HUES64 (cell line): Measurements from ENCODE around the gene CRB1.
"Not testable (repeated sequence)": the region's sequence is repeated elsewhere in the genome, so short reads cannot be mapped to it uniquely, and the experiment has no call there.

Experiments used
- H3K27ac ChIP-seq: 2 replicates; pipeline ENCODE4 v1.7.0; 2013; ENCODE audit warnings: low read depth, low read length, inconsistent platforms
- H3K27me3 ChIP-seq: 2 replicates; pipeline ENCODE4 v1.6.1; 2013; ENCODE audit warnings: mild to moderate bottlenecking, low read length; ENCODE audit not compliant: insufficient read depth
- H3K36me3 ChIP-seq: 2 replicates; pipeline ENCODE4 v1.6.1; 2013; ENCODE audit warnings: mild to moderate bottlenecking, low read length; ENCODE audit not compliant: insufficient read depth
- H3K4me1 ChIP-seq: 2 replicates; pipeline ENCODE4 v1.6.1; 2013; ENCODE audit warnings: mild to moderate bottlenecking, low read length, moderate library complexity; ENCODE audit not compliant: insufficient read depth
- H3K4me3 ChIP-seq: 2 replicates; pipeline ENCODE4 v1.5.1; 2013; ENCODE audit warnings: mild to moderate bottlenecking, low read length, moderate library complexity
- H3K9ac ChIP-seq: 2 replicates; pipeline ENCODE4 v1.6.1; 2013; ENCODE audit warnings: mild to moderate bottlenecking, low read depth, low read length
- H3K9me3 ChIP-seq: 2 replicates; pipeline ENCODE4 v1.6.1; 2013; ENCODE audit warnings: low read depth, low read length; ENCODE audit not compliant: insufficient read depth
- WGBS: fragments of 150-250, 120-280 bp; methylation state at CpG from one replicate; pipeline ENCODE4 v1.1.7; 2013; ENCODE audit warnings: missing lambda C conversion rate; 5-methylcytosine and 5-hydroxymethylcytosine counted together

The CRB1 gene

DNA sequence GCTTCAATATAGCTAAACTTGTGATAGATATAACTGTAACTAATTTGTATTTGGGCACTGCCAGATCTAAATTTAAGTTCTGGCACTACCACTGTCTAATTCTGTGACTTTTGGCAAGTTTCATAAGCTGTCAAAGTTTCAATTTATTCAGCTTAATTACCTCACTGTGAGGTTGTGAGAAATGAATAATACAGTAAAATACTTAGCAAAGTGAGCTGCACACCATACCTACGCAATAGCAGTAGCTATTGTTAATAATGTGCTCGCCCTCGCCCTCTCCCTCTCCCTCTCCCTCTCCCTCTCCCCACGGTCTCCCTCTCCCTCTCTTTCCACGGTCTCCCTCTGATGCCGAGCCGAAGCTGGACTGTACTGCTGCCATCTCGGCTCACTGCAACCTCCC, 136.7 kb downstream of the CRB1 start:
- not testable (repeated sequence) for H3K9ac ChIP-seq, H3K4me1 ChIP-seq, H3K9me3 ChIP-seq, H3K27me3 ChIP-seq, H3K27ac ChIP-seq, H3K4me3 ChIP-seq, H3K36me3 ChIP-seq
- 100% methylated on average over 3 of the region's 8 CpGs for WGBS

GRCh38 chr1:197405614-197406013, 137.6 kb downstream of the CRB1 start:
- H3K4me3 ChIP-seq, H3K4me1 ChIP-seq, H3K9me3 ChIP-seq, H3K27ac ChIP-seq, H3K27me3 ChIP-seq, H3K9ac ChIP-seq, H3K36me3 ChIP-seq: not testable (repeated sequence)
- WGBS = 95% methylated on average over 15 of the region's 28 CpGs

DNA sequence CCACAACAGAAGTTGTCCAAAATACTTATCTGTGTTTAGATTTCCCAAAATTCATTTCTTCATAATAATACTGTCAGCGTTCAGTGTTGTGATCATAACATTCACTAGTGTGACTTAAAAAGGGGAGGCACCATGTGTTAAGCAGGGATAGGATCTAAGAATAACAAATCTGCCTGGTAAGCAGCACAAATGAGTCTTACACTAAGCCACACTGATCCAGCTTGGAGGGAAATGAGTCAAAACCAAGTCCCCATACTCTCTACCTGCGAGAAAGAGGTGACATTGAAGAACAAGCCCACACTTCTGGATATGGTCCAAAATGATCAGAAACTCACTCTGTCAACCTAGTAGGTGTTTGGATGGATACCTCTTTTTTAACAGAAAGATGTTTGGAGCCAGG, 145.5 kb downstream of the CRB1 start:
- no peaks in the 10 kb centered on the region for H3K9me3 ChIP-seq
- H3K27me3 ChIP-seq = no peaks in the 10 kb centered on the region
- H3K9ac ChIP-seq = no peak overlapping the region
- no peak overlapping the region for H3K4me3 ChIP-seq
- no peaks in the 10 kb centered on the region for H3K36me3 ChIP-seq
- no peaks in the 10 kb centered on the region for H3K4me1 ChIP-seq
- H3K27ac ChIP-seq = no peak overlapping the region
- 100% methylated on average over 2 of the region's 2 CpGs for WGBS

GRCh38 chr1:197415221-197415620, 147.2 kb downstream of the CRB1 start:
- WGBS = 98% methylated on average over 3 of the region's 3 CpGs
- Histone ChIP-seq H3K4me1 (no peaks in the 10 kb centered on the region), H3K9me3 (no peaks in the 10 kb centered on the region), H3K36me3 (no peaks in the 10 kb centered on the region), H3K27me3 (no peaks in the 10 kb centered on the region), H3K9ac (no peak overlapping the region), H3K4me3 (no peak overlapping the region), H3K27ac (no peak overlapping the region)

GRCh38 chr1:197418693-197419092, 150.6 kb downstream of the CRB1 start:
- no peak overlapping the region for H3K4me3 ChIP-seq
- H3K4me1 ChIP-seq = no peaks in the 10 kb centered on the region
- WGBS = 100% methylated on average over 1 of the region's 1 CpG
- H3K36me3 ChIP-seq = no peaks in the 10 kb centered on the region
- no peak overlapping the region for H3K9ac ChIP-seq
- no peak overlapping the region for H3K27ac ChIP-seq
- H3K27me3 ChIP-seq = no peaks in the 10 kb centered on the region
- no peaks in the 10 kb centered on the region for H3K9me3 ChIP-seq

GRCh38 chr1:197422993-197423392, 154.9 kb downstream of the CRB1 start:
- WGBS = 95% methylated on average over 1 of the region's 1 CpG
- no peaks in the 10 kb centered on the region for H3K36me3 ChIP-seq
- H3K9me3 ChIP-seq = no peaks in the 10 kb centered on the region
- H3K4me3 ChIP-seq = no peak overlapping the region
- H3K9ac ChIP-seq = no peak overlapping the region
- no peak overlapping the region for H3K27ac ChIP-seq
- H3K4me1 ChIP-seq = no peaks in the 10 kb centered on the region
- H3K27me3 ChIP-seq = no peaks in the 10 kb centered on the region

DNA sequence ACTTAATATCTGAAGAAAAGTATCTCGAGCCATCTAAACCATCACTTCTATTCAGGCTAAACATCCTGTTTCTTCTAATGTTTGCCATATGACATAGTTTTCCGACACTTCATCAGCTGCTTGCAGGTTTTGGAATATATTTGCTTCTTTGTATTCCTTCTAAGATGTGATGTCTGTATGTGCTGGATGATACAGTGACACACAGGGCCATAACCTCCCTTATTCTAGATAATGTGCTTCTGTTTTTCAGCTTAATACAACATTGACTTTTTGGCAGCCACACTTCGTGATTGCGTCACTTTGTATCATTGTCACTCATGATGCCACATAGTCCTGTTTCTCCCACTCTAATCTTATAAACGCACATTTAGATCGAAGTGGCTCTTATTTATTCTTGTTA, 156.3 kb downstream of the CRB1 start:
- Histone ChIP-seq H3K36me3 (no peaks in the 10 kb centered on the region), H3K4me1 (no peaks in the 10 kb centered on the region; the same call in 1 of the 2 replicates), H3K27me3 (no peaks in the 10 kb centered on the region), H3K9ac (no peak overlapping the region), H3K9me3 (no peaks in the 10 kb centered on the region), H3K27ac (no peak overlapping the region), H3K4me3 (no peak overlapping the region)
- WGBS = 92% methylated on average over 6 of the region's 6 CpGs

DNA sequence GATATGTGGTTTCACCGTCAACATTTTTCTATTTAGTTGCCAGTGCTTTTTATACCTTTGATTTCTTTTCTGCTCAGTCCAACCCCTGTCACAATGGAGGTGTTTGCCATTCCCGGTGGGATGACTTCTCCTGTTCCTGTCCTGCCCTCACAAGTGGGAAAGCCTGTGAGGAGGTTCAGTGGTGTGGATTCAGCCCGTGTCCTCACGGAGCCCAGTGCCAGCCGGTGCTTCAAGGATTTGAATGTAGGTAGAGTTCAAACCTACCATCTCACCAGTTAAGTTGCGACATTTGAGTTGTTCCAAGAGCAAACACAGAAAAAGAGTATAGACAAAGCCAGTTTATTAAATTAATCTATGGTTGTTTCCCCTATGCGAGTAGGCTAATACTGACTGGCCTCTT, 161.3 kb downstream of the CRB1 start:
- WGBS = 96% methylated on average over 4 of the region's 7 CpGs
- H3K9ac ChIP-seq = no peak overlapping the region
- no peaks in the 10 kb centered on the region for H3K9me3 ChIP-seq
- H3K4me3 ChIP-seq = no peak overlapping the region
- no peaks in the 10 kb centered on the region for H3K27me3 ChIP-seq
- no peaks in the 10 kb centered on the region; the same call in 1 of the 2 replicates for H3K4me1 ChIP-seq
- no peaks in the 10 kb centered on the region for H3K36me3 ChIP-seq
- H3K27ac ChIP-seq = no peak overlapping the region

DNA sequence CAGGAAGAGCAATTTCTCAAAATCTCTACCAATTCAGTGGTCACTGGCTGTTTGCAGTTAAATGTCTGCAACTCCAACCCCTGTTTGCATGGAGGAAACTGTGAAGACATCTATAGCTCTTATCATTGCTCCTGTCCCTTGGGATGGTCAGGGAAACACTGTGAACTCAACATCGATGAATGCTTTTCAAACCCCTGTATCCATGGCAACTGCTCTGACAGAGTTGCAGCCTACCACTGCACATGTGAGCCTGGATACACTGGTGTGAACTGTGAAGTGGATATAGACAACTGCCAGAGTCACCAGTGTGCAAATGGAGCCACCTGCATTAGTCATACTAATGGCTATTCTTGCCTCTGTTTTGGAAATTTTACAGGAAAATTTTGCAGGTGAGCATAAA, 167.2 kb downstream of the CRB1 start:
- no peaks in the 10 kb centered on the region for H3K9me3 ChIP-seq
- H3K27ac ChIP-seq = no peak overlapping the region
- no peak overlapping the region for H3K4me3 ChIP-seq
- no peaks in the 10 kb centered on the region for H3K27me3 ChIP-seq
- no peaks in the 10 kb centered on the region for H3K36me3 ChIP-seq
- 71% methylated on average over 1 of the region's 1 CpG for WGBS
- H3K9ac ChIP-seq = no peak overlapping the region
- H3K4me1 ChIP-seq = peaks cover 37% of the 10 kb centered on the region

GRCh38 chr1:197437601-197438000, 169.5 kb downstream of the CRB1 start:
- no peaks in the 10 kb centered on the region for H3K36me3 ChIP-seq
- H3K4me1 ChIP-seq = peaks cover 61% of the 10 kb centered on the region
- no peak overlapping the region for H3K4me3 ChIP-seq
- whole genome bisulfite sequencing = 90% methylated on average over 3 of the region's 3 CpGs
- H3K27ac ChIP-seq = no peak overlapping the region
- H3K27me3 ChIP-seq = no peaks in the 10 kb centered on the region
- H3K9ac ChIP-seq = no peak overlapping the region
- no peaks in the 10 kb centered on the region for H3K9me3 ChIP-seq

DNA sequence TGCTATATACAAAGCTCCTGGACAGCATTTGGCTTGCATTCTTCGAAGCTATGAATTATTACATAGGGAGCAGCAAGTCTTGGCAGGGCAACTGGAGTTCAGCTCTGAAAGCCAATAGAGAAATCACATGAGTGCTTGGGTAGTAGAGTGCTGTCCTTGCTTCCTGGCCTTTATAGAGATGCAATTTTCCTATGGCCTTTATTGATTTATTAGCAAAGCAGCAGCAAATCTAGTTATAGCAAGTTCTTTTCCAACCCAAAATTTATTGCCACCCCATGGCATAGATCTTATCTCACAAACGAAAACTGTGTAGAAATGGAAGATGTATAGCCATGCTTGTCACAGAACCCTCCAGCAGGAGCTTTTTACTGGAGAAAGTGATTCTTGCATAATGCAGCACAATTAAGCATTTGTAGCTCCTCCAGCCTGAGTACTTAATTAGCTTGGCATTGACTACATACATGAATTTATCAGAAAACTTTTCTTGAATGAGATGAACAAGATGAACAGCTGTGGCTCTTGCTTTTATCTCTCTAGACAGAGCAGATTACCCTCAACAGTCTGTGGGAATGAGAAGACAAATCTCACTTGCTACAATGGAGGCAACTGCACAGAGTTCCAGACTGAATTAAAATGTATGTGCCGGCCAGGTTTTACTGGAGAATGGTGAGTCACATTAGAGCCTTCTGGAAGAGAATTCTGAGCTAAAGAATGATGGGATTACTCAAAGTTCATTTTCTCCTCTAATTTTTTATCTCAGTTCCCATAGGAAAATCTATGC, 170.1 kb downstream of the CRB1 start:
- Histone ChIP-seq H3K27me3 (no peaks in the 10 kb centered on the region), H3K9ac (no peak overlapping the region), H3K36me3 (no peaks in the 10 kb centered on the region), H3K4me1 (peaks cover 65% of the 10 kb centered on the region), H3K27ac (no peak overlapping the region), H3K4me3 (no peak overlapping the region), H3K9me3 (no peaks in the 10 kb centered on the region)
- 61% methylated on average over 3 of the region's 3 CpGs for WGBS
